Prostate gland (tissue), 2 donors: ENCODE measurements around the gene GOSR2. TPM values are rescaled to one million over a fixed set of nuclear protein-coding genes. Genes with fewer than 3 reads are reported as not detected.

ENCODE experiments used
- DNase-seq: peaks from one replicate; pipeline ENCODE4 v3.0.0-alpha.2; 2019; ENCODE audit warnings: low spot score
- H3K27ac ChIP-seq, 2 donors: fragments of 200-600 bp; sonication (generic); 2 replicates each; pipeline ENCODE4 v1.5.1; 2017 to 2019
- H3K27me3 ChIP-seq: fragments of 200-600 bp; sonication (generic); replicated peaks from 2 replicates; pipeline ENCODE4 v1.5.1; 2019; ENCODE audit not compliant: insufficient read depth
- H3K36me3 ChIP-seq, 2 donors: fragments of 200-600 bp; sonication (generic); 1 replicate in 1 of 2; 2 replicates in 1 of 2; pipeline versions ENCODE4 v1.5.1 to v1.8.1; 2017 to 2019
- H3K4me1 ChIP-seq: fragments of 200-600 bp; sonication (generic); replicated peaks from 2 replicates; pipeline ENCODE4 v1.5.1; 2019
- H3K4me3 ChIP-seq, 2 donors: fragments of 200-600 bp; sonication (generic); 2 replicates each; pipeline ENCODE4 v1.5.1; 2017 to 2019
- H3K9me3 ChIP-seq: fragments of 200-600 bp; sonication (generic); 2 replicates; pipeline ENCODE4 v1.5.1; 2017
- CTCF ChIP-seq, 4 experiments: fragments of 200-600 bp in 2 of 4; fragments of 450-650 bp in 2 of 4; sonication (generic) in 2 of 4; IDR thresholded peaks; 1 replicate in 3 of 4; 2 replicates in 1 of 4; pipeline ENCODE4 v1.5.1; 2016 to 2019; ENCODE audit warnings: antibody characterized with exemption in 4 of 4, mild to moderate bottlenecking in 2 of 4, moderate library complexity in 2 of 4
- POLR2A ChIP-seq: fragments of 450-650 bp; IDR thresholded peaks from one replicate; pipeline ENCODE4 v1.6.1; 2016; ENCODE audit warnings: antibody characterized with exemption, mild to moderate bottlenecking
- POLR2AphosphoS5 ChIP-seq: sonication (generic); formaldehyde crosslinking; IDR thresholded peaks from one replicate; pipeline ENCODE4 v1.6.1; 2017; ENCODE audit warnings: antibody characterized with exemption
- WGBS: methylation state at CpG from one replicate; pipeline ENCODE4 v1.1.5; 2018; 5-methylcytosine and 5-hydroxymethylcytosine counted together
- intact Hi-C: fragments of 100-400 bp; cut with DNase I; formaldehyde crosslinking; loops from one replicate; pipeline ENCODE4 v1.14.2; 2022
- total RNA-seq, 2 donors: library from RNA; depleted of rRNA; stranded (reverse); fragments of >200 nt; gene quantifications; one replicate each; pipeline ENCODE4 v1.1.0, GENCODE V29; 2016

Gene GOSR2
- total RNA-seq, 2 donors from 2014 or later: 40.0 to 61.4 TPM

GRCh38 chr17:46911311-46911710, 11.6 kb upstream of the GOSR2 start:
- Histone ChIP-seq H3K9me3 (no peaks in the 10 kb centered on the region), H3K4me1 (no peaks in the 10 kb centered on the region), H3K27me3 (peaks cover 2% of the 10 kb centered on the region), H3K4me3 (no peak overlapping the region), H3K36me3 (no peaks in the 10 kb centered on the region), H3K27ac (no peak overlapping the region)
- DNase-seq: no peak
- intact Hi-C loops: no loop called here
- no peak for TF ChIP-seq POLR2AphosphoS5
- no peak for TF ChIP-seq POLR2A
- no peak for TF ChIP-seq CTCF (IDR thresholded peaks at IDR 0.05)
- 84% methylated on average over 3 of the region's 3 CpGs for WGBS

- Histone ChIP-seq H3K36me3 (no peaks in the 10 kb centered on the region), H3K4me1 (no peaks in the 10 kb centered on the region), H3K4me3 (no peak overlapping the region), H3K27me3 (no peaks in the 10 kb centered on the region), H3K9me3 (no peaks in the 10 kb centered on the region), H3K27ac (no peak overlapping the region)
- intact Hi-C loops: no loop called here
- WGBS: 50% methylated on average over 1 of the region's 1 CpG
- no peak for DNase-seq
- TF ChIP-seq POLR2A (no peak), CTCF (IDR thresholded peaks at IDR 0.05) (no peak), POLR2AphosphoS5 (no peak)
These were observed 7.4 kb upstream of the GOSR2 start for GRCh38 chr17:46915596-46915995.

- no peak for DNase-seq
- Histone ChIP-seq H3K4me1 (no peaks in the 10 kb centered on the region), H3K27me3 (no peaks in the 10 kb centered on the region), H3K27ac (no peak overlapping the region), H3K4me3 (no peak overlapping the region), H3K9me3 (no peaks in the 10 kb centered on the region), H3K36me3 (no peaks in the 10 kb centered on the region)
- TF ChIP-seq CTCF (IDR thresholded peaks at IDR 0.05) (no peak), POLR2AphosphoS5 (no peak), POLR2A (no peak)
- intact Hi-C loops: no loop called here
- 78% methylated on average over 2 of the region's 2 CpGs for WGBS
These were observed 6.7 kb upstream of the GOSR2 start for GRCh38 chr17:46916211-46916610.

GRCh38 chr17:46916623-46917022, 6.3 kb upstream of the GOSR2 start:
- Histone ChIP-seq H3K4me3 (no peak overlapping the region), H3K27me3 (no peaks in the 10 kb centered on the region), H3K27ac (no peak overlapping the region), H3K4me1 (no peaks in the 10 kb centered on the region), H3K9me3 (no peaks in the 10 kb centered on the region), H3K36me3 (no peaks in the 10 kb centered on the region)
- TF ChIP-seq POLR2AphosphoS5 (no peak), POLR2A (no peak), CTCF (IDR thresholded peaks at IDR 0.05) (no peak)
- no peak for DNase-seq
- WGBS: 89% methylated on average over 3 of the region's 3 CpGs
- intact Hi-C loops: no loop called here

GRCh38 chr17:46917041-46917440, 5.9 kb upstream of the GOSR2 start:
- intact Hi-C loops: no loop called here
- H3K9me3 ChIP-seq: no peaks in the 10 kb centered on the region
- H3K4me3 ChIP-seq: no peak overlapping the region
- H3K27ac ChIP-seq: no peak overlapping the region
- no peaks in the 10 kb centered on the region for H3K36me3 ChIP-seq
- H3K4me1 ChIP-seq: no peaks in the 10 kb centered on the region
- no peak for DNase-seq
- TF ChIP-seq POLR2AphosphoS5: no peak
- no peaks in the 10 kb centered on the region for H3K27me3 ChIP-seq
